ENCODE measurements around the gene CPNE2. TPM values are rescaled to one million over a fixed set of nuclear protein-coding genes. Genes with fewer than 3 reads are reported as not detected.

Gene CPNE2
- total RNA-seq, 4 donors from 2014 or later, result 18.0 to 38.7 (median 27.8) TPM

GRCh38 chr16:57159447-57159846 lies 67.1 kb downstream of the CPNE2 start:
- H3K36me3 ChIP-seq, result peaks cover 0 to 95% of the 10 kb centered on the region in 2 donors

GRCh38 chr16:57163842-57164241 lies 71.5 kb downstream of the CPNE2 start:
- TF ChIP-seq POLR2A (IDR thresholded peaks at IDR 0.05) (no peak), POLR2AphosphoS5 (IDR thresholded peaks at IDR 0.05) (no peak), EP300 (IDR thresholded peaks at IDR 0.05) (no peak), CTCF (IDR thresholded peaks at IDR 0.05) (no peak)
- WGBS, 2 donors (ENCODE audit: low coverage in 1 of 2), result 67% methylated on average over 1 of the region's 1 CpG; no CpG with 5 or more reads in 1 of the 2 donors
- peaks cover 0 to 11% (median 0%) of the 10 kb centered on the region in 3 donors for H3K4me1 ChIP-seq
- no peak overlapping the region for H3K4me3 ChIP-seq
- ATAC-seq, result no peak
- peaks cover 0 to 86% of the 10 kb centered on the region in 2 donors for H3K36me3 ChIP-seq
- H3K27ac ChIP-seq, result no peak overlapping the region
- no peaks in the 10 kb centered on the region for H3K27me3 ChIP-seq
- no peaks in the 10 kb centered on the region for H3K9me3 ChIP-seq

More at GRCh38 chr16:57159447-57159846, 67.1 kb downstream of the CPNE2 start:
- no peaks in the 10 kb centered on the region for H3K9me3 ChIP-seq
- TF ChIP-seq CTCF (IDR thresholded peaks at IDR 0.05) (no peak), EP300 (IDR thresholded peaks at IDR 0.05) (no peak), POLR2AphosphoS5 (IDR thresholded peaks at IDR 0.05) (no peak), POLR2A (IDR thresholded peaks at IDR 0.05) (no peak)
- no peak overlapping the region for H3K27ac ChIP-seq
- WGBS, 2 donors (ENCODE audit: low coverage in 1 of 2), result 38 to 75% methylated on average over 1 to 3 of the region's 4 CpGs
- ATAC-seq, result no peak
- H3K4me3 ChIP-seq, result no peak overlapping the region
- H3K27me3 ChIP-seq, result no peaks in the 10 kb centered on the region
- no peaks in the 10 kb centered on the region for H3K4me1 ChIP-seq

GRCh38 chr16:57165483-57165882 lies 73.1 kb downstream of the CPNE2 start:
- Histone ChIP-seq H3K27me3 (no peaks in the 10 kb centered on the region), H3K9me3 (no peaks in the 10 kb centered on the region), H3K4me1 (peaks cover 0 to 11% (median 0%) of the 10 kb centered on the region in 3 donors), H3K4me3 (no peak overlapping the region), H3K27ac (no peak overlapping the region), H3K36me3 (peaks cover 0 to 88% of the 10 kb centered on the region in 2 donors)
- TF ChIP-seq POLR2A (IDR thresholded peaks at IDR 0.05) (no peak), POLR2AphosphoS5 (IDR thresholded peaks at IDR 0.05) (no peak), CTCF (IDR thresholded peaks at IDR 0.05) (no peak), EP300 (IDR thresholded peaks at IDR 0.05) (no peak)
- WGBS, 2 donors (ENCODE audit: low coverage in 1 of 2), result 81% methylated on average over 4 to 5 of the region's 5 CpGs
- no peak for ATAC-seq

- no peak for TF ChIP-seq CTCF (IDR thresholded peaks at IDR 0.05)
- no peak for TF ChIP-seq POLR2AphosphoS5 (IDR thresholded peaks at IDR 0.05)
- no peak for TF ChIP-seq POLR2A (IDR thresholded peaks at IDR 0.05)
- TF ChIP-seq EP300 (IDR thresholded peaks at IDR 0.05), result no peak
- ATAC-seq, result no peak
- H3K9me3 ChIP-seq, result no peaks in the 10 kb centered on the region
- no peak overlapping the region for H3K27ac ChIP-seq
- H3K4me1 ChIP-seq, result peaks cover 0 to 11% (median 0%) of the 10 kb centered on the region in 3 donors
- H3K36me3 ChIP-seq, result peaks cover 0 to 88% of the 10 kb centered on the region in 2 donors
- H3K4me3 ChIP-seq, result no peak overlapping the region
- 85 to 100% methylated on average over 1 to 2 of the region's 3 CpGs for WGBS, 2 donors (ENCODE audit: low coverage in 1 of 2)
- no peaks in the 10 kb centered on the region for H3K27me3 ChIP-seq
These were observed 73.6 kb downstream of the CPNE2 start for GRCh38 chr16:57165938-57166337.

- TF ChIP-seq CTCF (IDR thresholded peaks at IDR 0.05), result no peak
- H3K9me3 ChIP-seq, result no peaks in the 10 kb centered on the region
- H3K4me1 ChIP-seq, result peaks cover 0 to 11% (median 0%) of the 10 kb centered on the region in 3 donors
- no peak overlapping the region for H3K4me3 ChIP-seq
- no peak overlapping the region for H3K27ac ChIP-seq
- no peaks in the 10 kb centered on the region for H3K27me3 ChIP-seq
- no peak for ATAC-seq
- H3K36me3 ChIP-seq, result peaks cover 0 to 88% of the 10 kb centered on the region in 2 donors
These were observed 74.1 kb downstream of the CPNE2 start for GRCh38 chr16:57166451-57166850.
